ENCODE data around the gene NFILZ. TPM values are rescaled to one million over a fixed set of nuclear protein-coding genes. Genes with fewer than 3 reads are reported as not detected.

Gene NFILZ
- total and polyA plus RNA-seq, 2 of the 8 experiments (the other 6 are each of a cell fraction or from before 2014, with no cell fraction given): not detected

- H2BK120ac ChIP-seq (replicated peaks; ENCODE audit: low read depth, low read length): no peak overlapping the region
- H3K27me3 ChIP-seq (replicated peaks in 1 of 4; ENCODE audit: control insufficient read depth in 3 of 4, extremely low read depth in 1 of 4, insufficient read depth in 3 of 4, low read length in 3 of 4): peaks cover 0 to 2% (median 0%) of the 10 kb centered on the region in 4 experiments; a peak in 1 of 7 replicates
- no peak overlapping the region for H3K4ac ChIP-seq (replicated peaks; ENCODE audit: insufficient read length, low read depth, low read length)
Measured at GRCh38 chr19:8655340-8655709, 24.9 kb downstream of the NFILZ start.

More at GRCh38 chr19:8655340-8655709, 24.9 kb downstream of the NFILZ start:
- Histone ChIP-seq H3K23me2 (ENCODE audit: low read depth, low read length) (0 out of 2 replicates have a peak, but pooled peaks cover 3% of the 10 kb centered on the region), H4K5ac (ENCODE audit: insufficient read length, low read depth, low read length) (no peak overlapping the region), H3K9me3 (ENCODE audit: insufficient read depth in 2 of 2, low read depth in 1 of 2, low read length in 1 of 2) (no peaks in the 10 kb centered on the region), H3K23ac (ENCODE audit: insufficient read length) (no peak overlapping the region), H2BK12ac (ENCODE audit: low read depth, low read length) (no peak overlapping the region), H3K9ac (replicated peaks in 1 of 4; ENCODE audit: extremely low read depth in 1 of 4, low read depth in 3 of 4, low read length in 3 of 4) (no peak overlapping the region), H4K8ac (ENCODE audit: extremely low read depth, insufficient read depth, low read length) (no peak overlapping the region), H3K79me1 (ENCODE audit: low read depth, low read length) (no peaks in the 10 kb centered on the region), H2BK5ac (ENCODE audit: low read depth, low read length) (no peak overlapping the region), H3K36me3 (ENCODE audit: control insufficient read depth in 2 of 4, insufficient read depth in 4 of 4, low read length in 3 of 4) (no peaks in the 10 kb centered on the region), H4K20me1 (replicated peaks in 1 of 2; ENCODE audit: control insufficient read depth in 1 of 2, insufficient read depth in 2 of 2, low read length in 2 of 2) (no peaks in the 10 kb centered on the region), H3K4me3 (ENCODE audit: extremely low read depth in 1 of 4, insufficient read depth in 2 of 4, low read depth in 3 of 4, low read length in 4 of 4) (no peak overlapping the region), H3K18ac (ENCODE audit: extremely low read depth, low read length) (no peak overlapping the region), H2BK15ac (ENCODE audit: low read length) (no peak overlapping the region), H3K27ac (ENCODE audit: low read depth, low read length) (no peak overlapping the region), H3K14ac (ENCODE audit: insufficient read length) (no peak overlapping the region), H3K79me2 (ENCODE audit: control insufficient read depth in 1 of 2, insufficient read depth in 2 of 2, low read length in 2 of 2) (no peaks in the 10 kb centered on the region), H3K56ac (replicated peaks; ENCODE audit: insufficient read length, low read depth, low read length) (no peak overlapping the region), H3K4me1 (replicated peaks in 1 of 4; ENCODE audit: control insufficient read depth in 3 of 4, insufficient read depth in 4 of 4, low read length in 3 of 4) (peaks cover 0 to 6% (median 0%) of the 10 kb centered on the region in 4 experiments; a peak in 1 of 7 replicates), H4K91ac (replicated peaks; ENCODE audit: insufficient read length, low read length) (no peak overlapping the region), H3K4me2 (ENCODE audit: insufficient read depth in 1 of 2, low read depth in 2 of 2, low read length in 2 of 2) (no peak overlapping the region), H2BK20ac (ENCODE audit: low read length) (no peak overlapping the region), H2AFZ (ENCODE audit: low read length) (no peak overlapping the region), H2AK5ac (ENCODE audit: low read depth, low read length) (no peak overlapping the region)
- no peak for TF ChIP-seq CTBP2 (IDR thresholded peaks at IDR 0.05; ENCODE audit: borderline replicate concordance, insufficient read depth, insufficient read length, low read length)
- POLR2A ChIA-PET (ENCODE audit: partially characterized antibody): no interaction called here
- CTCF ChIA-PET (ENCODE audit: partially characterized antibody): interaction anchor here (0.7 to 4.5 kb wide), 14 partner anchors 8 to 479 kb away, joined by 3 to 41 read pairs (median 4); partner anchors contain the start of gene ACTL9
- DNase-seq (ENCODE audit: low read depth in 1 of 2, low spot score in 2 of 2) (no peak), FAIRE-seq (no peak)
- WGBS, 2 experiments (ENCODE audit: extremely low coverage in 1 of 2, insufficient coverage in 1 of 2, insufficient read length in 1 of 2, insufficient replicate concordance in 2 of 2, low coverage in 1 of 2, low lambda C conversion rate in 2 of 2, missing lambda C conversion rate in 1 of 2): 80% methylated on average over 10 of the region's 12 CpGs; no CpG with 5 or more reads in 1 of the 2 experiments

All from H1 (cell line).